ENCODE measurements around the gene NRXN3.

Gene NRXN3

GRCh38 chr14:78737601-78738000, 567.4 kb downstream of the NRXN3 start:
- Histone ChIP-seq H3K4me3 (no peak overlapping the region), H3K27me3 (ENCODE audit: low read depth) (no peaks in the 10 kb centered on the region), H3K9me3 (no peaks in the 10 kb centered on the region), H3K36me3 (replicated peaks) (no peaks in the 10 kb centered on the region), H3K4me1 (no peaks in the 10 kb centered on the region)
- in situ Hi-C loops (cut with MboI; ENCODE audit: low sequenced_read_pairs): no loop called here
- no peak for DNase-seq (ENCODE audit: low spot score in 2 of 2)

GRCh38 chr14:78746086-78746595, 576.0 kb downstream of the NRXN3 start:
- H3K36me3 ChIP-seq (replicated peaks): no peaks in the 10 kb centered on the region
- H3K9me3 ChIP-seq: no peaks in the 10 kb centered on the region
- H3K4me1 ChIP-seq: no peaks in the 10 kb centered on the region
- H3K27me3 ChIP-seq (ENCODE audit: low read depth): no peaks in the 10 kb centered on the region; the same call in 1 of the 2 replicates
- no peak overlapping the region for H3K4me3 ChIP-seq
- in situ Hi-C loops (cut with MboI; ENCODE audit: low sequenced_read_pairs): no loop called here
- no peak for DNase-seq (ENCODE audit: low spot score in 2 of 2)

- Histone ChIP-seq H3K4me1 (no peaks in the 10 kb centered on the region), H3K27me3 (ENCODE audit: low read depth) (no peaks in the 10 kb centered on the region; the same call in 1 of the 2 replicates), H3K36me3 (replicated peaks) (no peaks in the 10 kb centered on the region), H3K4me3 (no peak overlapping the region), H3K9me3 (no peaks in the 10 kb centered on the region)
- in situ Hi-C loops (cut with MboI; ENCODE audit: low sequenced_read_pairs): no loop called here
- DNase-seq (ENCODE audit: low spot score in 2 of 2): no peak
Measured at GRCh38 chr14:78747813-78748212, 577.6 kb downstream of the NRXN3 start.

GRCh38 chr14:78752518-78753188, 582.5 kb downstream of the NRXN3 start:
- in situ Hi-C loops (cut with MboI; ENCODE audit: low sequenced_read_pairs): no loop called here
- no peak for DNase-seq (ENCODE audit: low spot score in 2 of 2)
- H3K4me3 ChIP-seq: no peak overlapping the region
- H3K9me3 ChIP-seq: no peaks in the 10 kb centered on the region
- H3K27me3 ChIP-seq (ENCODE audit: low read depth): no peaks in the 10 kb centered on the region; the same call in 1 of the 2 replicates
- no peaks in the 10 kb centered on the region for H3K4me1 ChIP-seq
- H3K36me3 ChIP-seq (replicated peaks): no peaks in the 10 kb centered on the region

- H3K4me3 ChIP-seq: no peak overlapping the region
- in situ Hi-C loops (cut with MboI; ENCODE audit: low sequenced_read_pairs): no loop called here
- no peak for DNase-seq (ENCODE audit: low spot score in 2 of 2)
- no peaks in the 10 kb centered on the region for H3K36me3 ChIP-seq (replicated peaks)
- no peaks in the 10 kb centered on the region for H3K9me3 ChIP-seq
- H3K4me1 ChIP-seq: no peaks in the 10 kb centered on the region
- no peaks in the 10 kb centered on the region for H3K27me3 ChIP-seq (ENCODE audit: low read depth)
Measured at GRCh38 chr14:78754059-78754458, 583.9 kb downstream of the NRXN3 start.

- in situ Hi-C loops (cut with MboI; ENCODE audit: low sequenced_read_pairs): no loop called here
- H3K4me3 ChIP-seq: no peak overlapping the region
- no peaks in the 10 kb centered on the region for H3K9me3 ChIP-seq
- no peaks in the 10 kb centered on the region for H3K4me1 ChIP-seq
- peak; percentile 37 to 44 for DNase-seq (ENCODE audit: low spot score in 2 of 2)
- no peaks in the 10 kb centered on the region for H3K36me3 ChIP-seq (replicated peaks)
- peaks cover 3% of the 10 kb centered on the region; the same call in 1 of the 2 replicates for H3K27me3 ChIP-seq (ENCODE audit: low read depth)
Measured at GRCh38 chr14:78758333-78758732, 588.2 kb downstream of the NRXN3 start.

GRCh38 chr14:78762331-78762730, 592.2 kb downstream of the NRXN3 start:
- Histone ChIP-seq H3K27me3 (ENCODE audit: low read depth) (peaks cover 3% of the 10 kb centered on the region; the same call in 1 of the 2 replicates), H3K4me1 (no peaks in the 10 kb centered on the region), H3K9me3 (no peaks in the 10 kb centered on the region), H3K36me3 (replicated peaks) (no peaks in the 10 kb centered on the region), H3K4me3 (no peak overlapping the region)
- in situ Hi-C loops (cut with MboI; ENCODE audit: low sequenced_read_pairs): no loop called here
- no peak for DNase-seq (ENCODE audit: low spot score in 2 of 2)

- DNase-seq (ENCODE audit: low spot score in 2 of 2): no peak
- no peaks in the 10 kb centered on the region for H3K36me3 ChIP-seq (replicated peaks)
- peaks cover 3% of the 10 kb centered on the region; the same call in 1 of the 2 replicates for H3K27me3 ChIP-seq (ENCODE audit: low read depth)
- H3K4me1 ChIP-seq: no peaks in the 10 kb centered on the region
- H3K4me3 ChIP-seq: no peak overlapping the region
- no peaks in the 10 kb centered on the region for H3K9me3 ChIP-seq
- in situ Hi-C loops (cut with MboI; ENCODE audit: low sequenced_read_pairs): no loop called here
Measured at GRCh38 chr14:78763746-78764145, 593.6 kb downstream of the NRXN3 start.

- H3K4me1 ChIP-seq: no peaks in the 10 kb centered on the region
- in situ Hi-C loops (cut with MboI; ENCODE audit: low sequenced_read_pairs): no loop called here
Measured at GRCh38 chr14:78764240-78764639, 594.1 kb downstream of the NRXN3 start.

GRCh38 chr14:78764645-78765044, 594.5 kb downstream of the NRXN3 start:
- H3K4me1 ChIP-seq: no peaks in the 10 kb centered on the region
- no peak overlapping the region for H3K4me3 ChIP-seq
- in situ Hi-C loops (cut with MboI; ENCODE audit: low sequenced_read_pairs): no loop called here
- peaks cover 3% of the 10 kb centered on the region; the same call in 1 of the 2 replicates for H3K27me3 ChIP-seq (ENCODE audit: low read depth)
- H3K36me3 ChIP-seq (replicated peaks): no peaks in the 10 kb centered on the region
- DNase-seq (ENCODE audit: low spot score in 2 of 2): no peak
- H3K9me3 ChIP-seq: no peaks in the 10 kb centered on the region

More at GRCh38 chr14:78764240-78764639, 594.1 kb downstream of the NRXN3 start:
- Histone ChIP-seq H3K4me3 (no peak overlapping the region), H3K27me3 (ENCODE audit: low read depth) (peaks cover 3% of the 10 kb centered on the region; the same call in 1 of the 2 replicates), H3K9me3 (no peaks in the 10 kb centered on the region), H3K36me3 (replicated peaks) (no peaks in the 10 kb centered on the region)
- no peak for DNase-seq (ENCODE audit: low spot score in 2 of 2)

GRCh38 chr14:78767436-78767835, 597.3 kb downstream of the NRXN3 start:
- H3K27me3 ChIP-seq (ENCODE audit: low read depth): no peaks in the 10 kb centered on the region
- DNase-seq (ENCODE audit: low spot score in 2 of 2): no peak
- H3K9me3 ChIP-seq: no peaks in the 10 kb centered on the region
- H3K4me3 ChIP-seq: no peak overlapping the region
- no peaks in the 10 kb centered on the region for H3K4me1 ChIP-seq
- H3K36me3 ChIP-seq (replicated peaks): no peaks in the 10 kb centered on the region
- in situ Hi-C loops (cut with MboI; ENCODE audit: low sequenced_read_pairs): no loop called here

GRCh38 chr14:78782551-78782950, 612.4 kb downstream of the NRXN3 start:
- H3K36me3 ChIP-seq (replicated peaks): no peaks in the 10 kb centered on the region
- H3K4me3 ChIP-seq: no peak overlapping the region
- no peaks in the 10 kb centered on the region for H3K9me3 ChIP-seq
- in situ Hi-C loops (cut with MboI; ENCODE audit: low sequenced_read_pairs): no loop called here
- DNase-seq (ENCODE audit: low spot score in 2 of 2): no peak
- H3K27me3 ChIP-seq (ENCODE audit: low read depth): no peaks in the 10 kb centered on the region
- H3K4me1 ChIP-seq: no peaks in the 10 kb centered on the region

- DNase-seq (ENCODE audit: low spot score in 2 of 2): no peak
- H3K9me3 ChIP-seq: no peaks in the 10 kb centered on the region
- no peaks in the 10 kb centered on the region for H3K27me3 ChIP-seq (ENCODE audit: low read depth)
- in situ Hi-C loops (cut with MboI; ENCODE audit: low sequenced_read_pairs): no loop called here
- H3K4me3 ChIP-seq: no peak overlapping the region
- no peaks in the 10 kb centered on the region for H3K4me1 ChIP-seq
- no peaks in the 10 kb centered on the region for H3K36me3 ChIP-seq (replicated peaks)
Measured at GRCh38 chr14:78785265-78785664, 615.1 kb downstream of the NRXN3 start.

GRCh38 chr14:78788467-78789360, 618.5 kb downstream of the NRXN3 start:
- H3K9me3 ChIP-seq: no peaks in the 10 kb centered on the region
- no peaks in the 10 kb centered on the region for H3K27me3 ChIP-seq (ENCODE audit: low read depth)
- no peaks in the 10 kb centered on the region for H3K4me1 ChIP-seq
- H3K4me3 ChIP-seq: no peak overlapping the region
- H3K36me3 ChIP-seq (replicated peaks): no peaks in the 10 kb centered on the region
- no peak for DNase-seq (ENCODE audit: low spot score in 2 of 2)
- in situ Hi-C loops (cut with MboI; ENCODE audit: low sequenced_read_pairs): no loop called here
